NCI-H345 treated with DMSO at 0.1 percent for 48 hours (cell line): Measurements from ENCODE around the gene AHDC1.
"Not testable (repeated sequence)": the region's sequence is repeated elsewhere in the genome, so short reads cannot be mapped to it uniquely, and the experiment has no call there.

Experiments
- DNase-seq: peaks from one replicate; lab custom pipeline; 2025; ENCODE audit not compliant: unreplicated experiment; lab: John Stamatoyannopoulos, UW

AHDC1 gene

DNA sequence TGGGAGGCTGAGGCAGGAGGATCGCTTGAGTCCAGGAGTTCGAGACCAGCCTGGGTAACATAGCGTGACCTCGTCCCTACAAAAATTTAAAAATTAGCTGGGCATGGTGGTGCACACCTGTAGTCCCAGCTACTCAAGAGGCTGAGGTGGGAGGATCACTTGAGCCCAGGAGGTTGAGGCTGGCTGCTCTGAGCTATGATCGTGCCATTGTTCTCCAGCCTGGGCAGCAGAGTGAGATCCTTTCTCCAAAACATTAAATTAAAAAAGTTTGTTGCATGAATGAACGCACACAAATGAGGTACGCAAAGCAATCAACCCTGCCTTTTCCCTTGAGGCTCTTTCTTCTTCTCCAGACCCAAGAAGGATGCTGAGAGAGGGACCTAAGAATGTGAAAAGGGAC lies 50.1 kb downstream of the AHDC1 start:
- DNase-seq, result not testable (repeated sequence)

DNA sequence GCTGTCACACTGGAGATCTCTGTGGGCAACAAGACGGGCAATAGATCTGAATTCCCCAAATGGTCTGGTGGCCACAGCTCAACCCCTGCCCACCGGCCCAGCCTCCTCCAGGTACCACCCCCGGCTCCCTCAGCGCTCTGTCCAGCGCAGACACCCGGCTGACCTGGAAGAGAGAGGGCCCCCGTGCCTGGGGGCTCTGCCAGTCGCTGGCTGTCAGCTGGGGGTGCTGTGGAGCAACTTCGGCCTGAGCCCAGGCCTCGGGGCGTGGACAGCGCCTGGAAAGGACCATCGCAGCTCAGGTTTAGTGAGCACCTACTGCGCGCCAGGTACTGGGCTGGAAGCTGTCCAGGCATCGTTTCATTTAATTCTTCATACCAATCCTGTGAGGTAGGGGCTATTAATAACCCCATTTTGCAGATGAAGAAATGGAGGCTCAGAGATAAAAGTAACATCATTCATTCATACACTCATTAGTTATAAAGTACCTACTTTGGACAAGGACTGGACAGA lies 51.0 kb downstream of the AHDC1 start:
- DNase-seq, result no peak

DNA sequence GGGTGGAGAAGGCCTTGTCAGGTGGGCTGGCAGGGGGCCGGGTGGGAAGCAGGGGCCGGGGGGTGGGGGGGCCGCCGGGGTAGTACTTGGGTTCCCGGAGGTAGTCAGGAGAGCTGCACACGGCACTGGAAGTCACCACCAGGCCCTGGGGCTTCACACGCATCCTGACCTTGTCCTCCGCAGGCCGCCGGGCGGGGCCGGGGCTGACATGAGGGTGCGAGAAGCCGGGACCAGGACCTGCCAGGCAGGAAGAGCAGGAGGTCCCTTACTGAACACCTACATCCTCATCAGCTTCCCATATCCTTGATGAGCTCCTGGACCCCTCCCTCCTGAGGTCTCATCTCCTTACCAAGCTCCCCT lies 52.0 kb downstream of the AHDC1 start:
- no peak for DNase-seq

DNA sequence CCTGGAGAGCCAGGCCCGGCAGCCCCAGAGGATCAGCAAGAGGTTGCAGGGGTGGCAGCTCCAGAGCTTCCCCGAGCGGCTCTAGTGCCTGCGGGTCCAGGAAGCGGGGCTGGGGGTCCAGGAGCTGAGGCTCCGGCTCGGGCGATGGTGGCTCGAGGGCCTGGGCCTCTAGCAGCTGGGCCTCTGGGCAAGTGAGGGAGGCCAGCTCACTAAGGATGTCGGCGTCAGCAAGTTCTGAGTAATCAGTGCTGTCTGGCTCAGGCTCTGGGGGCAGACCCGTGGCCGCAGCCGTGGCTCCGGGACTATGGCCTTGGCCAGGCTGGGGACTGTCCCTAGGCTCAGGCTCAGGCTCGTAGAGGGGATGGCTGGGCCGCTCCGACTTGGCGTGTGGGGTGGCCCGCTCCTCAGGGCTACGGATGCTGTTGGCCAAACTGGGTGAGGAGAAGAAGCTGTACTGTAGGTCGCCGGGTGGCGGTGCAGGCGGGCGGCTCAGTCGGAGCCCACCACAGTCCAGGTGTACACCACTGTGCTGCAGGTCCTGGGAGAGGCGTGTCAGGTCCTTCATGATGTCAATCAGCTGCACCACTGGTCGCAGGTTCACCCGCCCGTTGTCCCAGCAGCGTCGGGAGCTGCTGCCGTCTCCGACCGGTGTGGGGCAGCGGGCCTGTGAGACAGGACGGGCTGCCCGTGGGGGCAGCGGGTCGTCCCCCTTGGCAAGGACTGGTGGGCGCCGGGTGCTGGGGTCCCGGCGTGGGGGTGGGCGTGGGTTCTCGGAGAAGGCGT lies 52.6 kb downstream of the AHDC1 start:
- DNase-seq, result no peak

DNA sequence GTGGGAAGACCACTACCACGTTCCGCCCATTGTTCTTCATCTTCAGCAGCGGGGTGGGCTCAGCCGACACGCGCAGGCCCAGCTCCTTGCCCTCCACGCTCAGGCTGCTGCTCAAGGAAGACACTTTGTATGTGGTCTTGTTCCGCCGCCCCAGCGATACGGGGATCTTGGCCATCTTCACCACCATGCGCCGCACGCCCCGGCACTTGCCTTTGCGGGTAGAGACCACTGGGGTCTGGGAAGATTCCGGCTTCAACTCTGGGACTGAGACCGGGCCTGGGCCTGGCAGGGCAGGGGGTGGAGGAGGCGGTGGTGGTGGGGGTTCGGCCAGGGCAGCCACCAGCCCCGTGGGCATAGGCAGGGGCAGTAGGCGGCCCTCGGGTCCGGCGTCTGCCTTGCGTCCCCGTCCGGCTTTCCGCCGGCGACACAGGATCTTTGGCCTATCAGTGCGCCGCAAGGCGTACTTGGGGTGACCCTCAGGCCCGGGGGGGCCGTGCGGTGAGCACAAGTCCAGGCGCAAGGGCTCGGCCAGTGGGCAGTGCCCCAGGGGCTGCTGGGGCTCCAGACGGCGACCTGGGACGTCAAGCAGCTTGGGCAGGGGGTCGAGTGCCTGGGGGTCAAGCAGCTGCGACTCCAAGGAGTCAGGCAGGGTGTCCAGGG lies 53.3 kb downstream of the AHDC1 start:
- no peak for DNase-seq

DNA sequence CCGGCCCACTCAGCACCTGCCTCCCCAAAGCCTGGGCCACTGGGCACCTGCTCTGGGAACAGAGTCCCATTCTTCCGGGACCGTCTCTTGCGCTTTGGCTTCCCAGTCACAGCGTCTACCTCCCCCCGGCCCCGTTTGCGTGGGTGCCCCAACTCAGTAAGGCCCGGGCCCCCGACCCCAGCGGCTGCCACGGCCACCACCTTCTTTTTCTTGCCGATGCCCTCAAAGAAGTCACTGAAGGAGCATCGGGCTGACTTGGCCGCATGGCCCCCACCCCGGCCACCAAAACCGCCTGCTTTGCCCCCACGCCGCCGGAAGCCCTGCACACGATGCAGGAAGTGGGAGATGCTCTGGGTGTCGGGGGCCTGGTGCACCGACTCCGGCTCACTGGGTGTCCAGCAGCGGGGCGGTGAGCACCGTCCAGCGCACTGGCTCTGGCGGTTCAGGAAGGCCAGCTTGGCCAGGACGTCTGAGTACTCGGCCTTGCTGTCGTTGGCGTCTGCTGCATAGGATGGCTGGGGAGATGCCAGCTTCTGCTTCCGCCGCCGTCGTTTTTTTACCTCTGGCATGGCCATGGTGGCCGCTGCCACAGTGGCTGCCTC lies 54.0 kb downstream of the AHDC1 start:
- no peak for DNase-seq

DNA sequence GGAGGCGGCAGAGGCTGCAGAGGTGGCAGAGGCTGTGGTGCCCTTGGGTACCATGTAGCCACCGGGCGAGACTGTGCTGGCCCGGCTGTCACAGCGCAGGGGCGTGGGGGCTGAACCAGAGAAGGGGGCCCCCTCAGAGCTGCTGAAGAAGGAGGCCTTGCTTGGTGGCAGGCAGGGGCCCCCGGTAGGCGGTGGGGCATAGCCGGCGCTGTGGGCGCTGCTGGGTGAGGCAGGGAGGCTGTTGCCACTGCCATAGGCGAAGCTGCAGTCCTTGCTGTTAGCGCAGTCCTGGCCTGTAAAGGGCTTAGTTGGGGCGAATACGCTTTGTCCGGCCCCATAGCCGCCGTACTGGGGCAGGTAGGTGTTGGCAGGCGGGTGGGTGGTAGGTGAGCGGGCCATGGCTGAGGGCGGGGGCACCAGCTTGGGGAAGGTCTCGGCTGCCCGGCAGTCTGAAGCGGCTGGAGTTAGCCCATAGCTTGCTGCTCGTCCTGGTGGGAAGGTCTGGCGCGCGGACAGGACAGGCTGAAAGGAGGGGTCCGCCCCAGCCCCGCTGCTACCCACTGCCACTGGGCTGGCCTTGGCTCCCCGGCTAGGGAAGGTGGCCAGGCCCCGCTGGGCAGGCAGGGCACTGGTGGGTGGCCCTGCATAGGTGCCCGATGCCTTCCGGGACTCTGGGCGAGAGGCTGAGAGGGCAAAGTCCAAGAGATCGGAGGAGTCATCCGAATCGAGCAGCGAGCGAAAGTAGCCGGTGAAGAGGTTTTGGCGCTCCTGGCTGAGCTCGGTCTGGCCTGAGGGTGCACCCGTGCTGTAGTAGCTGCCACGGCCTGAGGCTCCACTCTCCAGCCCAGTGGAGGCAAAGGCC lies 54.9 kb downstream of the AHDC1 start:
- no peak for DNase-seq

DNA sequence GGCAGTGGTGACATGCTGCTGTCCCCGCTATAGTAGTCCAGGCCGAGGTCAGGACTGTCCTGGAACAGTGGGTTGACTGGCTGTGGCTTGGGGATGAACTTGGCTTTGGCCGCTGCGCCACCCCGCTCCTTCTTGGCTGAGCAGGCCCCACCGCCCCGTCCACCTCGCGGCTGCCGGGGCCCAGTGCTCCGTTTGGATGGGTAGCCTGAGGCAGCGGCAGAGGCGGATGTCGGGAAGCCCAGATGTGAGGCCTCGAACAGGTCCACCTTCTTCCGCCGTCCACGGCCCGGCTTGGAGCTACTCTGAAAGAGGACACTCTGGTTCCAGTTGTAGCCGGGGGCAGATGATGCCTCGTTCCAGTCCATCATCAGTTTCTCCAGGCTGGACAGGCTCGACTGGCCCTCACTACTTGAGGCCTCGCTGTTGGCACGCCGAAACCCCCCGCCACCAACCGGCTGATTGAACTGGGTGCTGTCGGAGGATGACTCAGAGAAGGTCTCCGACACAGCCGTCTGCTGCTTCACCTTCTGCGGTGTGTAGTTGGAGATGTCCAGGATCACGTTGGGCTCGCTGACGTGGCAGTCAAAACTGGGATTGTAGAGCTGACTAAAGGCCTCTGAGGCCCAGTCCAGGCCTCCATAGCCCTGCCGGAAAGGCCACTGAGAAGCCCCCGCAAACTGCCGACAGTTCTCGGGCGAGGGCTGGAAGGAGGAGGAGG lies 55.6 kb downstream of the AHDC1 start:
- no peak for DNase-seq

DNA sequence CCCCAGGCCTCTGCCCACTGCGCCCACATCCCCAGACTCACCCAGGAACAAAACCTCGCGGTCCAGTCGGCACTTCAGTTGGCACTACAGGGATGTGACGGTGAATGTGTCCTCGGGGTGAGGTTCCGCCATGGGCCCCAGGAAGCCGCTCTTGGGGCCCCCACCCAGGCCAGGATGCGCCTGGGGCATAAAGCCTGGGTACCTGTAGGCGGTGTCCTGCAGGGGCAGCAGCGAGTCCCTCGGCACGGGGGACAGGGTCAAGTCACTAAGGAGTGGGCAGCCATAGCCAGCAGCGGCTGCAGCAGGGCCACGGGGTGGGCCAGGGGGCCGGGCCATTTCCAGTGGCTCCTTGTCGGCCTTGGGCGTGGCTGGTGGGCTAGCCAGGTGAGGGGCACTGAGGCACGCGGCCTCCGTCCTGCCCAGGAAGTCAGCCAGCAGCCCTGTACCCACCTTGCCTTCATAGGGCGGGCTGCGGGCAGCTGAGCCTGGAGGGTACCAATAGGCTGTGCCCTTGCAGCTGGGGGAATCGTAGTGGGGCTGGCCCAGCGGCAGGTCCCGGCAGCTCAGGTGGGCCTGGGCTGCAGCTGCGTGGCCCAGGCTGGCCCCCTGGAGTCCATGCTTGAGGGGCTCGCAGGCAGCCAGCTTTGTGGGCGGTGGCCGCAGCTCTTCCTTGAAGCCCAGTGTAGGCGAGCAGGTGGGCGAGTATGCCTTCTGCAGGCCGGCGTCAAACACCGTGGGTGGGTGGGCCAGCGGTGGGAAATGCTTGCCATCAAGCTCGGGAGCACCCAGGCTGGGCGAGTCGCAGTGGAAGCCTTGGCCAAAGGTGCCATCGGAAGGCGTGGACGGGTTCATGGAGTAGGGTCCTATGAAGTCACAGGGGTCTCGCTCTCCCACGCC lies 56.5 kb downstream of the AHDC1 start:
- no peak for DNase-seq

DNA sequence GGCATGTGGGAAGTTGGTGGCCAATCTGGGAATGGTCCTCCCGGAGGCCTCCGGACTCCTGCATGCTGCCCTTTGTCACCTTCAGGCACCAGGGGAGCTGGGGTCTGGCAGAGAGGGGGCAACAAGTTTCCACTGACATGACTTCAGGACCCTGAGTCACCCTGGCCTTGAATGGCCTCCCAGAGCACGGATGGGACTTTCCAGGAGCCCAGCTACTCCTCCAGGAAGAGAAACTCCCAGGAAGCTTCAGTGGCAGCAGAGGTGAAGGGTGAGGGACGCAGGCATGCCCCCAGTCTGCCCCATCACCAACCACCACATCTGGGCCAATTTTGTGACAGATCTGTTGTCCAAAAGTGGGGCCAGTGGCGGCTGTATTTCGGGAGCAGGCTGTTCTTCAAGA lies 58.1 kb downstream of the AHDC1 start:
- DNase-seq, result no peak

DNA sequence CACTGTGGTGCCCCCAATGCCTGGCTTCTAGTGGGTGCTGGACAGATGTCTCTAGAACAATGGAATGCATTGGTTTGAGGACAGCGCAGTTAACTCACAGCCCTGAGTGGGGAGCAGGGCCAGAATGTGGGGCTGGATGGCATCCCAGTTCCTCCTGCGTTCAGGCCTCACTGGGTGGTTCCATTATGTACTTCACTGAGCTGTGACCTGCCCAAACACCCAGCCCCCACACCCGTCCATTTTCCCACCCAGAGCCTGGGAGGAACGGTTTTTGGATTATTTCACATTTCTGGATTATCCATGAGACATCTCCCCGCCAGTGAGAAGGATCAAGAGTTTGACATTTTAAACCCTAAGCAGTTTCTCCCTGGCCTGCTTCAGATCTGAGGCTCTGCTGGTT lies 58.7 kb downstream of the AHDC1 start:
- DNase-seq, result no peak

DNA sequence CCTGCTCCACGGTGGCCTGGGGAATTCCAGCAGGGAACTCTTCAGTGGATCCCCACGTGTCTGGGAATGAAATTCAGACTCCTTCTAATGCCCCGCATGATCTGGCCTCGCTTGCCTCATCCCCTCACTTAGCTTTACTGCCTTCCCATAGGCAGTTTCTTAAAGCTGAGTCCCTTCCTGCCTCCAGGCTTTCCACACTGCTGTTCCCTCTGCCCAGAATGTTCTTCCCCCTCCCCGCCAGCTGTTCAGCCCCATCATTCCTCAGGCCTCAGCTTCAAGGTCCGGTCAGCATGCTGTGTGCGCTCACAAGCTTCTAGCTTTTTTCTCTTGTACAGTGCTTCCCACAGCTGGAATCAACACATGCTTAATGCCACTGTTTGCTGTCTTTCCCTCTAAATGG lies 59.1 kb downstream of the AHDC1 start:
- DNase-seq, result no peak

DNA sequence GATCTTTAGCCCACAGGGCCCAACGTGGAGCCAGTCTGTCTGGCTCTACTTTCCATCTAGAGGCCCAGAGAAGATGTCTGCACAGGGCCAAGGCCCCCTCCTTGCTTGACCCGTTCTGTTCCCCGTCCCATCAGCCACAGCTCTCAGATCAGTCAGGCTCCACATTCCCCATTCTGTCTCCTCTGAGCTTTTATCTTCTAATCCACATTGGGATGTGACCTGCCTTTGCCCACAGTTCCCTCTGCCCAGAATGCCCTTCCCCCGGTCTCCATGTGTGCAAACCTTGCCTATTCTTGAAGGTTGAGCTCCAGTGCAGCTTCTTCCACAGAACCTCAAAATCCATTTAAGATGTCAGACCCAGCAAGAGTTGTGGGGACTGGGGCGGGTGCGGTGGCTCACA lies 60.7 kb downstream of the AHDC1 start:
- DNase-seq, result no peak

DNA sequence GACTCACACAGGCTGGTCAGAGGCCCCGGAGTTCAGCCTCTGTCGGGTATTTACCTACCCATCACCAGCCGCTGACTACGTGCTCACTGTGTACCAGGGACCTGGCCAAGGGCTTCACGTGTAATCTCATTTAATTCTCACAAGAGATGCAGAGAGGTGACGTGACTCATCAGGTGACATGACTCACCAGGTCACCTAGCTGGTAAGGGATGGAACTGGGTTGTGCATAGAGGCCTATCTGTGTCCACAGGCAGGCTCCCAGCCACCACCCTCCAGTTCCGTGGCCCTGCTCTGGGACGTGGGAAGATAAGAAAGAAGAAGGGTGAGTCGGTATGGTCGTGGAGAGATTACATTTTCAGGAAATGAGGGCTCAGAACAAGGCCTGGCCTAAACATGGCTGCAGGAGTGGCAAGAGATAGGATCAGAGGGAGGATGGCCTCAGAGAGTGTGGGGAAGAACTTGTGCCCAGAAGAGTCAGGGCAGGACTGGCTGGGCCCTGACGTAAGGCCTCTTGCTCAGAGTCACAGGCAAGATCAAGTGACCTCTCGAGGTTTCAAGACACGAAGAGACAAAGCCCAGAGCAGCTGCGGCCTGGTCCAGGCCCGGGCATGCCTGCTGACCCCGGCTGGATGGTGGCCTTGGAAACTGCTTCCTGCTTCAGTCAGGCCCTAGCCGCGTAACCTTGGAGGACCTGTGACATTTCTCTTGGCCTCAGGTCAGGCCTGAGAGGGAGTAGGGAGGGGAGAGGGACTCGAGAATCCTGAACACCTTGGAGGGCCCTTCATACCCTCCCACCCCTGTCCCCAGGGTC lies 61.3 kb downstream of the AHDC1 start:
- DNase-seq, result no peak

DNA sequence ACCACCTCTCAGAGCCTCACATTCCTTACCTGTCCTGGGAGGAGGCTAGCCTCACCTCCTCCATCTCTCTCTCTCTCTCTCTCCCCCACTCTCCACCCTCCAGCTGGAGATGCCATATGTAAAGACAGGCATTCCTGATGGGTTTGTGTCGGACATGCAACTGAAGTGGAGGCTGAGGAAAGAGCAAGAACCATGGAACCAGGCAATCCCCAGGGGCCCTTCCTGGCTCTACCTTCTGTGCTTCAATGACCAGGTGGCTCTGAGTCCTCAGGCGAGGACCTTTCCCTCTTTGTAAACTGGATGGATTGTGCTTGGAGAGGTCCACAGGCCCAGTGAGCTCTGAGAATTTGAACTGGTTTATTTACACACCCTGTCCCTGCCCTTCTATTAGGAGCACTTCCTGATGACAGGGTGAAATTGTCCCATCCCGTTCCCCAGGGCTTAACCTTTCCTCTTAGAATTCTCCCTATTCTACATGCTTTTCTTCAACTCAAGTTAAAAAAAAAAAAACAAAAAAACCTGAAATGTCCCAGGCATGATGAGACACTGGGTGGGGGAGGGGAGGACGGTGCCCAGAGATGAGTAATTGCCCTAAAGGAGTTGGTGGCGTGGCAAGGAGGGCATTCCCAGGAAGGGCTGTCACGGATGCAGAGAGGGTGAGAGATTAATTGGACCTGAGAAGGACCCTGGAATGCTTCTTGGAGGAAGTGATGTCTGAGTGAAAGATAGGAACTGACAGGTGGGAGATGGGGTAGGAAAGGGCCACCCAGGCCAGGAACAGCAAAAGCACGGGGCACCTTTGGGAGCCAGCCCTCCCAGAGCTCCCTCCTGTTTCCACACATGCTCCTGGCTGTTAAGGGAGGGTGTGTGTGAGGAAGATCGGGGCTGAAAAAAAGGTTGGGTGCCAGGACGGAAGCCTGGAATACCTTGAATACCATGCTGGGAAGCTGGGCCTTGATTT lies 63.8 kb downstream of the AHDC1 start:
- no peak for DNase-seq

DNA sequence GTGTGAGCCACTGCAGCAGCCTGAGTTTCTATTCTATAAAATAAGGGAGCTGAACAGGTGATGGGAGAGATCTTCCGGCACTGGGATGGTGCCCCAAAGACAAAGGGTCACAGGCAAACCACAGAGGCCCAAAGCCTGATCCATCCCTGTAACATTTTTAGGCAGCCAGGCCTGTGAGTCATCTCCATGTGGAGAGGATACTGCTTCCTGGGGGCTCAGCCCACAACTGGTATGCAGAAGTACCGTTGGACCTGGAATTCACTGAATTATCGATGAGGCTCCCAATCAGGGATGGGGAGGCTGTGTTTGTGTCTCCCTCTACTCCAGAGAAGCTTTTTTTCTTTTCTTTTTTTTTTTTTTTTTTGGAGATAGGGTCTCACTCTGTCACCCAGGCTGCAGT lies 65.2 kb downstream of the AHDC1 start:
- DNase-seq, result no peak

DNA sequence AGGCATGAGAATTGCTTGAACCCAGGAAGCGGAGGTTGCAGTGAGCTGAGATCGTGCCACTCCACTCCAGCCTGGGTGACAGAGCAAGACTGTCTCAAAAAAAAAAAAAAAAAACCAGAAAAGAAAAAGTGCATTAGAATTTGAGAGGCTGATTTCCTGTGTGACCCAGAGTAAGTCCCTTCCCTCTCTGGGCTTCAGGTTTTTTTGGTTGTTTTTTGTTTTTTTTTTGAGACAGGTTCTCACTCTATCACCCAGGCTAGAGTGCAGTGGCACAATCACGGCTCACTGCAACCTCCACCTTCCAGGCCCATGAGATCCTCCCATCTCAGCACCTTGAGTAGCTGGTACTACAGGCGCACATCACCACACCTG lies 65.7 kb downstream of the AHDC1 start:
- DNase-seq, result not testable (repeated sequence)

DNA sequence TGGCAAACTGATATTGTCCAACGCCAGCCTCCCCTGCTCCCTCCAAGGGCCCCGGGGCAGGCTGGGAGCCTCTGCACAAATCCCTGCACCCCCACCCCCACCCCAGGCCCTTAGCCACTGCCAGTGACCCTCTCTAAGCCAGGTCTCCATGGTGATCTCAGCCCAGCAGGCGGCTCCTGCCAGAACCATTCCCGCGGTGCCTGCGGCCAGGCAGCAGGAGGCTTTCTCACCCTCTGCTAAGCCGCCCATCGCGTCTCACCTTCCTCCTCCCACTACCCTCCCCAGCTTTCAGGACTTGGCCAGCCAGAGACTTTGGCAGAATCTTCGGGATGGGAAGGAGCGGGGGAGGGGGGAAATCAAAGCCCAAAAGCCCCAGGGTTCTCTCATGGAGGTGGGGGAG lies 67.2 kb downstream of the AHDC1 start:
- DNase-seq, result no peak
